Activated B cell treated with CpG ODN at 0.5 μM for 24 hours (primary cell): ENCODE data around the gene OTUD7B. TPM values are rescaled to one million over a fixed set of nuclear protein-coding genes. Genes with fewer than 3 reads are reported as not detected.

ENCODE experiments used
- ATAC-seq: fragments of 200-7000 bp; cut with Tn5 transposase; one replicate; pipeline ENCODE4 v1.10.0; 2021; ENCODE audit warnings: low read depth, mild to moderate bottlenecking, moderate library complexity
- CTCF ChIA-PET: fragments of 350-600 bp; sonication (Branson Sonifier 250); formaldehyde crosslinking; loops from one replicate; lab custom pipeline; 2021; ENCODE audit warnings: antibody characterized with exemption; lab: Charles Lee
- POLR2A ChIA-PET: fragments of 350-600 bp; sonication (Branson Sonifier 250); formaldehyde crosslinking; loops from one replicate; lab custom pipeline; 2021; ENCODE audit warnings: antibody characterized with exemption; lab: Charles Lee
- DNase-seq: peaks from one replicate; pipeline ENCODE4 v3.0.0; 2022
- H3K27ac Mint-ChIP-seq: one replicate; pipeline ENCODE4 v1.8.0; 2020; ENCODE audit warnings: mixed read lengths
- H3K27me3 Mint-ChIP-seq: one replicate; pipeline ENCODE4 v1.8.0; 2021; ENCODE audit warnings: mixed read lengths
- H3K36me3 Mint-ChIP-seq: one replicate; pipeline ENCODE4 v1.8.0; 2021; ENCODE audit warnings: low read depth, mixed read lengths
- H3K4me1 Mint-ChIP-seq: one replicate; pipeline ENCODE4 v1.8.0; 2021; ENCODE audit warnings: mixed read lengths
- H3K4me3 Mint-ChIP-seq: one replicate; pipeline ENCODE4 v1.8.0; 2020; ENCODE audit warnings: mild to moderate bottlenecking, mixed read lengths
- H3K9me3 Mint-ChIP-seq: one replicate; pipeline ENCODE4 v1.8.0; 2020; ENCODE audit warnings: mixed read lengths
- intact Hi-C: fragments of 100-400 bp; cut with micrococcal nuclease; formaldehyde crosslinking; loops from one replicate; pipeline ENCODE4 v1.15.1; 2024
- total RNA-seq: library from RNA; stranded (reverse); gene quantifications from 2 replicates; pipeline ENCODE4 v1.2.3, GENCODE V29; 2022
- TF ChIP-seq, protein P1 (sequence below): fragments of 200-600 bp; IDR thresholded peaks from one replicate; pipeline ENCODE4 v1.8.0; 2022; ENCODE audit warnings: antibody characterized with exemption, mild to moderate bottlenecking

Gene OTUD7B
- total RNA-seq, 1 donor from 2014 or later = 4.3 TPM

DNA sequence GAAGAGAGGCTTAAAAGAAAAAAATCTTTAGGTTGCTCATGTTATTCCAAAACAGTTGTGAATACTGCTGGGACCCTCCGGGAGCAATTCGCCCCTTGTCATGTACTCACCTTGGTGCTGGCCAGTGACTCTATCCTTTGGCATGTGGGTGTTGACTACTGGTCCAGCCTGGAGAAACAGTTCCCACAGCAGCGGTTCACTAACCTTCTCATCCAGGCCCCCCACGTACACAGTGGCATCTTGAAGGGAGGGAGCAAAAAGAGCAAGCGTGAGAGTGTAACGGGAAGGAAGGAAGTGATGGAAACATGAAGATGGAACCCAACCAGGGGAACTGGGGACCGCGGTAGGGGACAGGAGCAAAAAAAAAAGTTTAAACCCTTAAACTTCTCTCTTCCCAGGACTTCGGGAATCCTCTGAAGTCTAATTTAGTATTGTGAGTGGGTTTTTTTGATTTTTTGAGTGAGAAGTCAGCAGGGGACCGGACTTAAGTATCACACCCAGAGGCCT, 83.4 kb downstream of the OTUD7B start:
- H3K27me3 Mint-ChIP-seq = peaks cover 7% of the 10 kb centered on the region
- TF ChIP-seq, protein P1, sequence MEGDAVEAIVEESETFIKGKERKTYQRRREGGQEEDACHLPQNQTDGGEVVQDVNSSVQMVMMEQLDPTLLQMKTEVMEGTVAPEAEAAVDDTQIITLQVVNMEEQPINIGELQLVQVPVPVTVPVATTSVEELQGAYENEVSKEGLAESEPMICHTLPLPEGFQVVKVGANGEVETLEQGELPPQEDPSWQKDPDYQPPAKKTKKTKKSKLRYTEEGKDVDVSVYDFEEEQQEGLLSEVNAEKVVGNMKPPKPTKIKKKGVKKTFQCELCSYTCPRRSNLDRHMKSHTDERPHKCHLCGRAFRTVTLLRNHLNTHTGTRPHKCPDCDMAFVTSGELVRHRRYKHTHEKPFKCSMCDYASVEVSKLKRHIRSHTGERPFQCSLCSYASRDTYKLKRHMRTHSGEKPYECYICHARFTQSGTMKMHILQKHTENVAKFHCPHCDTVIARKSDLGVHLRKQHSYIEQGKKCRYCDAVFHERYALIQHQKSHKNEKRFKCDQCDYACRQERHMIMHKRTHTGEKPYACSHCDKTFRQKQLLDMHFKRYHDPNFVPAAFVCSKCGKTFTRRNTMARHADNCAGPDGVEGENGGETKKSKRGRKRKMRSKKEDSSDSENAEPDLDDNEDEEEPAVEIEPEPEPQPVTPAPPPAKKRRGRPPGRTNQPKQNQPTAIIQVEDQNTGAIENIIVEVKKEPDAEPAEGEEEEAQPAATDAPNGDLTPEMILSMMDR = no peak
- peak overlapping the region; percentile 95 for H3K27ac Mint-ChIP-seq
- intact Hi-C loops = loop anchor here (1.0 kb wide), 3 partner anchors 28 to 260 kb away; partner anchors contain the start of gene BOLA1
- peak overlapping the region; percentile 98 for H3K4me3 Mint-ChIP-seq
- ATAC-seq (no peak), DNase-seq (no peak)
- ChIA-PET POLR2A (interaction anchor here (1.3 to 5.7 kb wide), 4 partner anchors 26 to 223 kb away, joined by 6 to 122 read pairs (median 10); partner anchors contain the start of gene PLEKHO1), CTCF (interaction anchor here (1.2 kb wide), 1 partner anchor 35 kb away, joined by 3 read pairs; no protein-coding TSS in a partner anchor)
- peaks cover 49% of the 10 kb centered on the region for H3K36me3 Mint-ChIP-seq
- peaks cover 36% of the 10 kb centered on the region for H3K4me1 Mint-ChIP-seq
- no peaks in the 10 kb centered on the region for H3K9me3 Mint-ChIP-seq

DNA sequence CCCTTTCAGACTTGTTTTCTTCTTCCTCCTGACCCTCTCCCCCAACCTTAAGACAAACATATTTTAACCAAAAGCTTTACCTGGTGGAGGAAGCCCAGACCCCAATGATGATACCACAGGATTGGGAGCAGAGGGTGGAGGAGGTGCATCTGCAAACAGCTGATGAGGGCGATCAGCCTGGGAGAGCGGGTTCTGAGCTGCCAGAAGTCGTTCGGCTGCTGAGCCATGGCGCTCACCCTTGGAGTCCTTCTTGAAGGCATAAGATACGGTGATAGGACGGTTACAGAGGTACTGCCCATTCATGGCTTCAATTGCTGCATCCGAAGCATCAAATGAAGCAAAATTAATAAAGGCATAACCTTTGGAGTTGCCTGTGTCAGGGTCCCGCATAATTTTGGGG, 84.2 kb downstream of the OTUD7B start:
- intact Hi-C loops = no loop called here
- Mint-ChIP-seq H3K9me3 (no peaks in the 10 kb centered on the region), H3K27ac (no peak overlapping the region), H3K4me1 (peaks cover 36% of the 10 kb centered on the region), H3K4me3 (peak overlapping the region; percentile 67), H3K27me3 (peaks cover 4% of the 10 kb centered on the region), H3K36me3 (peaks cover 56% of the 10 kb centered on the region)
- DNase-seq (no peak), ATAC-seq (no peak)
- TF ChIP-seq, protein P1 = no peak
- ChIA-PET POLR2A (interaction anchor here (5.7 kb wide), 1 partner anchor 40 kb away, joined by 122 read pairs; a partner anchor contains a TSS), CTCF (no interaction called here)

DNA sequence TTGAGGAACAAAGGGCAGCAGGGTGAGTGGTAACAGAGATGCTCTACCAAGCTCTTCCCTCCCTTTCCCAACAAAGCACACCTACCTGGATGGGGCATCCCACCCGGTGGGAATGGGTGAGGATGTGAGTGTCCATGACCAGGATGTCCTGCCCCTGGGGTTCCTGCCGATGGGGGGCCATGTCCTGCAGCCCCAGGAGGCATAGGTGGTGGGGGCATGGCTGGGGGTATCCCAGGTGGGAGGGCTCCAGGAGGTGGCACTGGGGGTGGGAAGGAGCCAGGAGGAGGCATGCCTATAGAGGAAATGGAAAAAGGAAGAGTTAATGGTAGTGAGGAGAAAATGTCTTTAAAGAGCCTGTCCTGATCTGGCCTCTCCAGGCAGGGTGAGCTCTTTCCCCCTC, 84.8 kb downstream of the OTUD7B start:
- peak overlapping the region; percentile 67 for H3K4me3 Mint-ChIP-seq
- TF ChIP-seq, protein P1 = no peak
- H3K27me3 Mint-ChIP-seq = peaks cover 3% of the 10 kb centered on the region
- CTCF ChIA-PET = no interaction called here
- DNase-seq (no peak), ATAC-seq (no peak)
- H3K4me1 Mint-ChIP-seq = peaks cover 36% of the 10 kb centered on the region
- no peaks in the 10 kb centered on the region for H3K9me3 Mint-ChIP-seq
- no peak overlapping the region for H3K27ac Mint-ChIP-seq
- H3K36me3 Mint-ChIP-seq = peaks cover 56% of the 10 kb centered on the region
- intact Hi-C loops = no loop called here
- POLR2A ChIA-PET = interaction anchor here (0.6 to 5.7 kb wide), 3 partner anchors 39 to 261 kb away, joined by 7 to 122 read pairs (median 10); a partner anchor contains a TSS

DNA sequence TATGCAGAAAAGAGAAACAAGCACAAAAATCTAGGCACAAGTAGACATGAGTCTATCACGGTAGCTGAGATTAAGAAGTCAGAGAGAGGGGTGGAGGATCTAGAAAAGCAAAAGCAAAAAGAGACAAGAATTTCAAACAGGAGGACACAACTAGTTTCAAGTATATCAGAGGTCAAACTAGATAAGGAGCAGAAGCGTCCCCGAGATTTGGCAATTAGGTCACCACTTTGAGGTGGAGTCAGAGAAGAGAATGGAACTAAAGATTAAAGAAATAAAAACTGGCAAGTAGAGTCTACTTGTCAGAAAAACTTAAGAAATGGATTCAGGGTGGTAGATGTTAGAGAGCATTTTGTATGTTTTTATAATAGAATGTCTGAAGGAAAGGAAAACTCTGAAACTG, 85.2 kb downstream of the OTUD7B start:
- H3K36me3 Mint-ChIP-seq = peaks cover 56% of the 10 kb centered on the region
- peak overlapping the region; percentile 70 for H3K4me3 Mint-ChIP-seq
- H3K27me3 Mint-ChIP-seq = no peaks in the 10 kb centered on the region
- no peak overlapping the region for H3K27ac Mint-ChIP-seq
- CTCF ChIA-PET = no interaction called here
- peaks cover 36% of the 10 kb centered on the region for H3K4me1 Mint-ChIP-seq
- no peaks in the 10 kb centered on the region for H3K9me3 Mint-ChIP-seq
- intact Hi-C loops = no loop called here
- POLR2A ChIA-PET = interaction anchor here (0.6 to 5.7 kb wide), 3 partner anchors 39 to 262 kb away, joined by 7 to 122 read pairs (median 10); a partner anchor contains a TSS
- DNase-seq = no peak
- TF ChIP-seq, protein P1 = no peak
- no peak for ATAC-seq

DNA sequence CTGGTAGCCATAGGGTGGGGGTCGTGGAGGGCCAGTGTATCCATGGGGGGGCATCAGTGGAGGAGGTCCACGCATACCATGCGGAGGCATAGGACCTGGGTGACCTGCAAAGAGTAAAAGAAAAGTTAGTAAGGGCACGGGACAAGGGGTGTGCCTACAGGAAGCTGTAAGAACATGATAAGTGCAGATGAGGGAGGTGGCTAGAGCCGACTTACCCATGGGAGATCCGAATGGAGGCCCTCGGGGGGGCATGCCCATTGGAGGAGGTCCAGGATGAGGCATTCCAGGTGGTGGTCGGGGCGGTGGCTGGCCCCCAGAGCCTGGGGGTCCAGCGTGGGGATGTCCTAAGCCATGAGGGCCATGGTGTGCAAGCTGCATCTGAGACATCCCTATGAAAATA, 86.9 kb downstream of the OTUD7B start:
- Mint-ChIP-seq H3K4me3 (no peak overlapping the region), H3K36me3 (peaks cover 56% of the 10 kb centered on the region)

More for the DNA sequence above, 86.9 kb downstream of the OTUD7B start:
- intact Hi-C loops = no loop called here
- H3K27ac Mint-ChIP-seq = no peak overlapping the region
- H3K9me3 Mint-ChIP-seq = no peaks in the 10 kb centered on the region
- H3K4me1 Mint-ChIP-seq = peaks cover 36% of the 10 kb centered on the region
- H3K27me3 Mint-ChIP-seq = peaks cover 8% of the 10 kb centered on the region
- ATAC-seq = no peak
- ChIA-PET POLR2A (interaction anchor here (1.5 kb wide), 1 partner anchor 37 kb away, joined by 6 read pairs; a partner anchor contains a TSS), CTCF (no interaction called here)
- DNase-seq = no peak
- TF ChIP-seq, protein P1 = no peak
